Posterior cingulate gyrus (tissue), 11 donors: ENCODE measurements around the gene TYRP1.
A peak's percentile ranks its signal among the peaks of the same experiment; 100 is the strongest.

ENCODE experiments used
- DNase-seq, 10 donors: peaks; one replicate each; pipeline versions ENCODE4 v3.0.0 to v3.0.0-alpha.2; 2020 to 2021; ENCODE audit warnings: mixed read lengths in 3 of 10
- intact Hi-C: fragments of 100-400 bp; cut with DNase I; formaldehyde crosslinking; loops from one replicate; pipeline ENCODE4 v1.15.1; 2023

The TYRP1 gene

GRCh38 chr9:12696931-12697622 lies 3.9 kb downstream of the TYRP1 start:
- intact Hi-C loops: no loop called here
- no peak for DNase-seq

- intact Hi-C loops: no loop called here
- no peak for DNase-seq
Observed at GRCh38 chr9:12697719-12698118, 4.5 kb downstream of the TYRP1 start.

GRCh38 chr9:12698266-12698665 lies 5.1 kb downstream of the TYRP1 start:
- intact Hi-C loops: no loop called here
- no peak for DNase-seq

GRCh38 chr9:12698986-12699385 lies 5.8 kb downstream of the TYRP1 start:
- intact Hi-C loops: no loop called here
- no peak for DNase-seq

GRCh38 chr9:12699529-12699928 lies 6.3 kb downstream of the TYRP1 start:
- no peak for DNase-seq
- intact Hi-C loops: no loop called here

GRCh38 chr9:12701126-12701525 lies 7.9 kb downstream of the TYRP1 start:
- intact Hi-C loops: no loop called here
- DNase-seq: no peak

GRCh38 chr9:12702160-12702758 lies 9.1 kb downstream of the TYRP1 start:
- intact Hi-C loops: no loop called here
- peak in 8 of 10 donors; percentile 9 to 88 (median 30) for DNase-seq

- no peak for DNase-seq
- intact Hi-C loops: no loop called here
Observed at GRCh38 chr9:12703996-12704395, 10.8 kb downstream of the TYRP1 start.

- DNase-seq: no peak
Observed at GRCh38 chr9:12705738-12706391, 12.7 kb downstream of the TYRP1 start.

GRCh38 chr9:12708562-12709298 lies 15.5 kb downstream of the TYRP1 start:
- intact Hi-C loops: no loop called here
- DNase-seq: no peak

More at GRCh38 chr9:12705738-12706391, 12.7 kb downstream of the TYRP1 start:
- intact Hi-C loops: no loop called here

- intact Hi-C loops: no loop called here
- no peak for DNase-seq
Observed at GRCh38 chr9:12712532-12712931, 19.3 kb downstream of the TYRP1 start.

GRCh38 chr9:12715268-12715667 lies 22.1 kb downstream of the TYRP1 start:
- DNase-seq: no peak
- intact Hi-C loops: no loop called here

GRCh38 chr9:12716823-12717600 lies 23.8 kb downstream of the TYRP1 start:
- intact Hi-C loops: no loop called here
- no peak for DNase-seq

- intact Hi-C loops: no loop called here
Observed at GRCh38 chr9:12717907-12718306, 24.7 kb downstream of the TYRP1 start.

GRCh38 chr9:12718482-12719026 lies 25.4 kb downstream of the TYRP1 start:
- intact Hi-C loops: no loop called here
- DNase-seq: peak in 9 of 10 donors; percentile 9 to 91 (median 51)

More at GRCh38 chr9:12717907-12718306, 24.7 kb downstream of the TYRP1 start:
- DNase-seq: no peak

- intact Hi-C loops: no loop called here
- DNase-seq: no peak
Observed at GRCh38 chr9:12719431-12719830, 26.2 kb downstream of the TYRP1 start.

GRCh38 chr9:12720551-12720950 lies 27.4 kb downstream of the TYRP1 start:
- DNase-seq: no peak
- intact Hi-C loops: loop anchor here (5.0 to 10.0 kb wide), 2 partner anchors 54 to 367 kb away; partner anchors contain the start of gene LURAP1L

- intact Hi-C loops: loop anchor here (5.0 to 10.0 kb wide), 2 partner anchors 53 to 365 kb away; partner anchors contain the start of gene LURAP1L
- no peak for DNase-seq
Observed at GRCh38 chr9:12722131-12722530, 28.9 kb downstream of the TYRP1 start.

GRCh38 chr9:12723409-12724028 lies 30.3 kb downstream of the TYRP1 start:
- no peak for DNase-seq

More at GRCh38 chr9:12723409-12724028, 30.3 kb downstream of the TYRP1 start:
- intact Hi-C loops: loop anchor here (1.0 to 10.0 kb wide), 3 partner anchors 51 to 364 kb away; partner anchors contain the start of gene LURAP1L
